Colonic mucosa (tissue), 4 donors: ENCODE data around the gene GRK5. TPM values are rescaled to one million over a fixed set of nuclear protein-coding genes. Genes with fewer than 3 reads are reported as not detected.

Source experiments
- DNase-seq: peaks from one replicate; pipeline ENCODE4 v3.0.0-alpha.2; 2020
- H3K27ac ChIP-seq: fragments of 200-600 bp; one replicate; pipeline ENCODE4 v1.8.0; 2021
- H3K27me3 ChIP-seq: fragments of 200-600 bp; one replicate; pipeline ENCODE4 v1.8.0; 2021
- H3K36me3 ChIP-seq: fragments of 200-600 bp; one replicate; pipeline ENCODE4 v1.8.0; 2021
- H3K4me1 ChIP-seq: fragments of 200-600 bp; one replicate; pipeline ENCODE4 v1.8.0; 2021; ENCODE audit warnings: mild to moderate bottlenecking
- H3K4me3 ChIP-seq: fragments of 200-600 bp; one replicate; pipeline ENCODE4 v1.8.0; 2021
- H3K9ac ChIP-seq, 2 donors: one replicate each; pipeline ENCODE4 v1.7.0; 2013; ENCODE audit warnings: control low read depth in 2 of 2, low read depth in 2 of 2, low read length in 2 of 2
- H3K9me3 ChIP-seq: fragments of 200-600 bp; one replicate; pipeline ENCODE4 v1.8.0; 2021
- CTCF ChIP-seq: fragments of 200-600 bp; IDR thresholded peaks from one replicate; pipeline ENCODE4 v1.8.0; 2022; ENCODE audit warnings: antibody characterized with exemption, mild to moderate bottlenecking
- intact Hi-C: fragments of 100-400 bp; cut with DNase I; formaldehyde crosslinking; loops from one replicate; pipeline ENCODE4 v1.14.1; 2022
- total RNA-seq, 2 donors: library from RNA; stranded (reverse); fragmentation: NEBNext Ultra II Directional in 1 of 2; extraction: Animal tissue kit (Norgen Biotek cat#: 25700) in 1 of 2; gene quantifications; one replicate each; pipeline ENCODE4 v1.2.1, GENCODE V29; 2021
- donor health status: healthy.
- donor health status: DM: no; HTN: no; CAD: no.
- donor health status: DM: no; HTN: no; CAD: no.

GRK5 gene
- total RNA-seq, 2 donors from 2014 or later = 4.6 to 12.7 TPM

DNA sequence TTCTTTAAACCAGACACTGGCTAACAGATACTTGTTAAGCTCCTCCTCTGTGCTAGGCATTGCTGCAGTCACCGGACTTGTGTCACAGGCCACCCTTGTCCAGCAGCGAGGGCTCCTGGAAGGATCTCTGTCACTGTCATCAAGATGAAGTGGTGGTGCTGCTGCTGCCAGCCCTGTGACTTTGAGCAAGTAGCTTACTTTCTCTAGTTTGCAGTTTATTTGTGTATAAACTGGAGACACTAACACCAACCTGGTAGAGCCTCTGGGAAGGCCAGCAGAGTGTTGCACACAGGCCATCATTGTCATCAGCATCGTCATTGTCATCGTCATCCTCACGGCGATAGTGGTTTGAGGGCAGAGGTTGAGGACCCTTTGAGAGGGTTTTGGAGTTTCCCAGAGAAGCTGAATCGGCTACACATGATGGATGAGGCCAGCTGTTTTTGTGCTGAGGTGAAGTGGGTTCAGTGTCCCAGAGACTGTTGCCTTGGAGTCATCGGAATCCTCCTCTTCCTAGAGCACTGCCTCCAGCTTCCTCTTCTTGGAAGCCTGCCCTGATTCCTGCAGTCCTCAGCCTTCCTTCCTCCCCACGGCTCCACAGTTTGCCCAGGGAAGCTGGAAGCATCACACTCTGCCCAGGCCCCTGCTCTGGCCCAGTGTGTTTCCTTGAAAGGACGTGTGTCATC lies 128.4 kb downstream of the GRK5 start:
- no peak overlapping the region for H3K27ac ChIP-seq
- intact Hi-C loops = no loop called here
- no peak overlapping the region for H3K4me3 ChIP-seq
- H3K36me3 ChIP-seq = no peaks in the 10 kb centered on the region
- no peaks in the 10 kb centered on the region for H3K27me3 ChIP-seq
- no peaks in the 10 kb centered on the region for H3K4me1 ChIP-seq
- no peaks in the 10 kb centered on the region for H3K9me3 ChIP-seq
- peak overlapping the region in 1 of 2 donors; percentile 12 for H3K9ac ChIP-seq
- TF ChIP-seq CTCF = no peak
- no peak for DNase-seq

DNA sequence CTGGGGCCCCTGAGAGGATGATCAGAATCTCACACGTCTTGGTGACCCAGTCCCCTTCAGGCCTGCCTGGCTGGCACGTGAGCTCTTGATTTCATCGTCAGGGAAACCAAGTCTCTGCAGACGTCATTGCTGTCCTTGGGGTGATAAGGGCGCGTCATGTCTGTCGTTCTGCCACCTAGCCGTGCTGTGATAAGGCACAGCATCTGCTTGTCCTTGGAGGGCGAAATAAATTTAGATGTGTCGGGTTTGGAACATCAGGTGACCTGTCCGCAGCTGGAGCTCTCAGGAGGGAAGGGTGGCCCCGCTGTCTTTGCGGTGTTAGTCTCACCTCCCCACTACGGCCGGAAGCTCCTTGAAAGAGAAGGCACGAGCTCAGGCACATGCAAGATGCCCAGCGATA lies 129.2 kb downstream of the GRK5 start:
- H3K9me3 ChIP-seq = no peaks in the 10 kb centered on the region
- H3K4me1 ChIP-seq = no peaks in the 10 kb centered on the region
- H3K4me3 ChIP-seq = no peak overlapping the region
- no peak for TF ChIP-seq CTCF
- H3K9ac ChIP-seq = no peak overlapping the region
- no peak overlapping the region for H3K27ac ChIP-seq
- H3K27me3 ChIP-seq = no peaks in the 10 kb centered on the region
- no peak for DNase-seq
- no peaks in the 10 kb centered on the region for H3K36me3 ChIP-seq
- intact Hi-C loops = no loop called here

DNA sequence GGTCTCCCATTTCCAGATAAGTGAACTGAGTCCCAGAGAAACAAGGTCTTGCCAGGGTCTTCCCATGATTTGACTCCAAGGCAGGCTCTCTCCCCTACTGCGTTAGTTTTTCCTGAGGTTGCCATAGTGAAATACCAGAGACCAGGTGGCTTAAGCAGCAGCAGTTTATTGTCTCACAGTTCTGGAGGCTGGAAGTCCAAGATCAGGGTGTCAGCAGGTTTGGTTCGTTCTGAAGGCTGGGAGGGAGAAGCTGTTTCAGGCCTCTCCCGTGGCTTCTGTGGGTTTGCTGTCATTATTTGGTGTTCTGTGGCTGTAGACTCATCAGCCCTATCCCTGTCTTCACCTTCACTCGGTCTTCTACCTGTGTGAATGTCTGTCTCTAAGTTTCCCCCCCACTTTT lies 129.9 kb downstream of the GRK5 start:
- H3K4me1 ChIP-seq = no peaks in the 10 kb centered on the region
- H3K9me3 ChIP-seq = no peaks in the 10 kb centered on the region
- intact Hi-C loops = no loop called here
- no peak overlapping the region for H3K4me3 ChIP-seq
- no peaks in the 10 kb centered on the region for H3K36me3 ChIP-seq
- H3K27ac ChIP-seq = no peak overlapping the region
- DNase-seq = no peak
- H3K9ac ChIP-seq = no peak overlapping the region
- no peaks in the 10 kb centered on the region for H3K27me3 ChIP-seq
- no peak for TF ChIP-seq CTCF

GRCh38 chr10:119337796-119338432 lies 130.5 kb downstream of the GRK5 start:
- intact Hi-C loops = no loop called here
- no peaks in the 10 kb centered on the region for H3K27me3 ChIP-seq
- no peak for TF ChIP-seq CTCF
- no peak overlapping the region for H3K27ac ChIP-seq
- H3K4me3 ChIP-seq = no peak overlapping the region
- H3K36me3 ChIP-seq = no peaks in the 10 kb centered on the region
- H3K9me3 ChIP-seq = no peaks in the 10 kb centered on the region
- no peaks in the 10 kb centered on the region for H3K4me1 ChIP-seq
- no peak for DNase-seq
- no peak overlapping the region for H3K9ac ChIP-seq

DNA sequence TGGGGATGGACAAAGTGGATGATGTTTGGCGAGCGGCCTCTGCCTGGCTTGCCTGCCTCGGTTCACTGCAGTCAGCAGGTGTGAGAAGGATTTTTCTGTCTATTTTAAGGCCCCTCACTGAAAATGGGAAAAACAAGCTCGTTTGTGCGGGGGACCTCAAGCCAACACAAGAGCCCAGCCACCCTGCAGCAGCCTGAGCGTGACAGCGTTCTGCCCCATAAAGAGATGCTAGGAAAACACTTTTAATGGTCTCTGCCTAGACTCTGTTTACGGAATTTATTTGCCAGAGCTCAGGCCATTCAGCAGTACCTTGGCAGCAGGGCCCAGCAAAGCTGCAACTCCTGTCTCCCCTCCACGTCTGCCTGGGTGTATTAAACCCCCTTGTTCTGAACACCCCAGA lies 131.7 kb downstream of the GRK5 start:
- no peaks in the 10 kb centered on the region for H3K27me3 ChIP-seq
- H3K27ac ChIP-seq = no peak overlapping the region
- DNase-seq = no peak
- H3K4me1 ChIP-seq = no peaks in the 10 kb centered on the region
- TF ChIP-seq CTCF = no peak
- intact Hi-C loops = no loop called here
- no peak overlapping the region for H3K9ac ChIP-seq
- H3K9me3 ChIP-seq = no peaks in the 10 kb centered on the region
- no peak overlapping the region for H3K4me3 ChIP-seq
- H3K36me3 ChIP-seq = no peaks in the 10 kb centered on the region
